ENCODE results near the gene HYI.

- TF ChIP-seq CTCF (IDR thresholded peaks at IDR 0.05; ENCODE audit: insufficient read depth, low read length, poor library complexity, severe bottlenecking) (no peak), EZH2phosphoT487 (conservative IDR thresholded peaks at IDR 0.05; ENCODE audit: low read length) (no peak)
These were observed 37.3 kb upstream of the HYI start for GRCh38 chr1:43491061-43491460.
